HG03159 (cell line): ENCODE data around the gene KSR2.
A peak's percentile ranks its signal among the peaks of the same experiment; 100 is the strongest.
"Not testable (repeated sequence)": the region's sequence is repeated elsewhere in the genome, so short reads cannot be mapped to it uniquely, and the experiment has no call there.

ENCODE experiments used
- ATAC-seq: cut with Tn5 transposase; IDR thresholded peaks from one replicate; pipeline ENCODE4 v1.9.1; 2021; ENCODE audit warnings: mild to moderate bottlenecking, moderate library complexity; ENCODE audit not compliant: unreplicated experiment

Gene KSR2

DNA sequence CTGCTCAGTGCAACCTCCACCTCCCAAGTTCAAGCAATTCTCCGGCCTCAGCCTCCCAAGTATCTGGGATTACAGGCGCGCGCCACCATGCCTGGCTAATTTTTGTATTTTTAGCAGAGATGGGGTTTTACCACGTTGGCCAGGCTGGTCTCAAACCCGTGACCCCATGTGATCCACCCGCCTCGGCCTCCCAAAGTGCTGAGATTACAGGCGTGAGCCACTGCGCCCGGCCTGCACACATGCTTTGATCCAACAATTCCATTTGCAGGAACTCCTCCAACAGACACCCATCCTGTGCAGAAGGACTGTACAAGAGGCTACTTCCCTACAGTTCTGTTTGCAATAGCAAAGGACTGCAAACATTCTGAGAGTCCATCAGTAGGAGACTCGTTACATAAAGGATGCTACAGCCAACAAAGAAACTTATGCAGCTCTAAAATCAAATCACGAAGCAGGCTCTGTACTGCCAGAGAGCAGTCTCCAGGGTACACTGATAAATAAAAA, 108.0 kb downstream of the KSR2 start:
- ATAC-seq: not testable (repeated sequence)

DNA sequence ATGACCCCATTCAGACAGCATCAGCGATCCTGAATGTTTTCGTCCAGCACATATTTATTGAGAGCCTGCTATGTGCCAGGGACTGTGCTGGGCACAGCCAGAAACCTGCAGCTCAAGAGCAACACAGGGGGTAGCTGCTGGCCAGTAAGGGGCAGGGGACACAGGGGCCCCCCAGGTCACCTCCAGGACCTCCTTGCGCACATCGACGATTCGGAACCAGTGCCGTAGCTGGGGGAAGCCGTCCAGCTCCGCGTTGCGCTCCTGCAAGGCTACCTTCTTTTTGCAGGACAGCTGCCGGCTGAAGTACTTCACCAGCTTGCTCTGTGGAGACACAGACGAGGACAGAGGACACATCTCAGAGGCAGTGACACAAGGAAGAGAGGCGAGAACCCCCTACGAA, 108.7 kb downstream of the KSR2 start:
- ATAC-seq: no peak

DNA sequence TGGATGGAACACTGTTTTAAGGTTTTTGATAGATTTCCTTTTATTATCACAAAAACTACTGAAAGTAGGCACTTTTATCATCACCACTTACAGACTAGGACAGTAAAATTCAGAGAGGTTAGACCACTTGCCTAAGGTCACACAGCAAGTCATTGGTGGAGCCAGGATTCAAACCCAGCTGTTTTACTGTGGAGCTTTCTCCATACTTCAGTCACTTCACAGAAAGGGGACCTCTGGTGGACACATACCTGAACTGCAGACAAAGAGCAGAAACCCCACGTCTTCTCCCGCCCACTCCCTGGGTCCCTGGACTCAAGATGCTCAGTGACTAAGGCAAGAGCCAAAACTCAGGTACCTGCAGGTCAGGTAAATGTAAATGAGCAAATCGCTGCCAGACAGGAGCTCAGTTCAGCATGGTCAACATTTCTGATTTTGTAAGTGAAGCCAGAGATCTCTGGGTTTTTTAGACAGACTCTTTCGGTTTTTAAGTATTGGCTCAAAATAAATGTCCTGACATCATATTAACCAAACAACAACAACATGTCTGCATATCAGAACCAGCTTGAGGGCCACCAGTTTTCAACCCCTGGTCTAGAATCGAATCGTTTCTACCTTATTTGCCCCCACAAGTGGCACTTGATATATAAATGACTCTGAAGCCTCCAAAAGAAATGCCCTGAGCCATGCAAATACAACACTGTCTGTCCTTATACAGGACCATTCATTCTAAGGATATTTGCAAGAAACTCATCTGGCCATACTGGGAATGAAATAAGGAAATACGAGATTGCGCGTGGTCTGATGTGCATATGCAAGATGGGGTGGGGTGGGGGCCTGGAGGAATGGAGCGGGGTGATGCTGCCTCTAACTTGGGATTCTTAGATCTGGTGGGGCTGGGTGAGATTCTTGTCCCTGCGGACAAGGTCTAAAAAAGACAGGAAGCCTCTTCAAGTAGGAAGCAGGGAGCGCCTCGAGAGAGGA, 110.9 kb downstream of the KSR2 start:
- no peak for ATAC-seq

DNA sequence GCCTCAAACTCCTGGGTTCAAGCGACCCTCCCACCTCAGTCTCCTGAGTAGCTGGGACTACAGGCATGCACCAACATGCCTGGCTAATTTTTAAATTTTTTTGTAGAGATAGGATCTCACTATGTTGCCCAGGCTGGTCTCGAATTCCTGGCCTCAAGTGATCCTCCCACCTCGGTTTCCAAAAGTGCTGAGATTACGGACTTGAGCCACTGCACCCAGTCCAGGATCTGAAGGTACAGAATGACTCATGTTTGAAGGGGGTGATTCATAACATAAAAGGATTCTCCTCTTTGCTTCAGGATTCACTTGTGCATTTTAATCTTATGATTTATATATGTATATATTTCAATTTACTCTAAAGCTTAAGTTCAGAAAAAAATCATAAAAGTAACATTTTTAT, 111.7 kb downstream of the KSR2 start:
- ATAC-seq: not testable (repeated sequence)

DNA sequence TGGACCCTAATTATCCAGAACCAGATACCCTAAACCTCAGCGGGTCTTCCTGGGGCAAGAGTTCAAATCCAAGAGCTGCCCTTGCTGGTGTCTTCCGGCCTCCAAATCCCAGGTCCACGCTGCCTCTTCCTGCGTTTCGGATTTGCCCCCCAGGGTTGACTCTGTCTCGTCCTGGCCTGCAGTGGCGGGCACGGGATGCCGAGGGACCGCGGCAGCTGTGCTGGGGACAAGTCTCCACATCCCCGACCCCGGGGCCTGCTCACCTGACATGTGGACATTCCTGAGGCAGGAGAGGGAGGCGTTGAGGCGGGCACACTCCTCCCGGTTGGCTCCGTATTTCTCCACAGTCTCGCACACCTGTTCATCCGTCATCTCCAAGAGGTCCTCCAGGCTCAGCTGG, 113.6 kb downstream of the KSR2 start:
- no peak for ATAC-seq

DNA sequence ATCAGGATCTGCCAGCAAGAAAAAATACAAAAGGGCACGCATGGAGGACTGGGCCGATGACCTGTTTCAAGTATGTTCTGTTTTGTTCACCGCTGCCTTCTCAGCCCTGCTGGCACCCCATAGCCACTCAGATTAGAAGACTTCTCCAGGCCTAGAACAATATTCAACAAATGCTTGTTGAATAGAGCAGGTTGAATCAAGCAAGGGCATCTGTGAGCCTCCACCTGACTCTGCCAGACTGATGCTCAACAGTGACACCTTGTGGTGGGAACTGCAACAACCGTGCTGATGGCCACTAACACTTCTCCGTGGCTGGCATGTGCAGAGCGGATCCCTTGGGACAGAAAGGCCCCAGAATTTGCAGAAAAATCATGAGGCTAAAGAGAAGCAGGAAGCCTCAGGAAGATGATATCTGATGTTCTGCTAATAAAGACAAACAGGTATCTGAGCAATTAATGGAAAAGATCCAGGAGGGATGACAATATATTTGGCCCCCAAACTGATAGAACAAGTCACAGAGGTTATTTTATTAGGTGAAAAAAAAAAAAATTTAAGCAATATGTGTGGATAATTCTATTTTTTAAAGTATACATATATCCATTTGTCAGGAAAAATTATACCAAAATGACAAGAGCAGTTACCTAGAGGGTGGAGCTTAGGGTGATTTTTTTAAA, 114.3 kb downstream of the KSR2 start:
- no peak for ATAC-seq

DNA sequence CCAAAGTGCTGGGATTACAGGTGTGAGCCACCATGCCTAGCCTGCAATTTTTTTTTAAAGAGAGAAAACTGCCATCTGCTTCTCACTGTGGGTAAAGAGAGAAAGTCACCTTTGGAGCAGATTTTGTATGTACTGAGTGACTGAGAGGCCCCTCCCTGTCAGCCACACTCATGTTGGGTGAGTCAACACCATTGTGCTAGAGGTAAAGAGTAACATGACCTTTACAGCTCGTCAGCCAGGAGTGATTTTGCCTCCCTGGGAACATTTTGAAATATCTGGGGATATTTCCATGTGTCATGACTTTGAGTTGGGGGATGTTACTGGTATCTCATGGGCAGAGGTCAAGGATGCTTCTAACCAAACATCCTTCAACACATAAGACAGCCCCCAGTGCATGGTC, 115.2 kb downstream of the KSR2 start:
- no peak for ATAC-seq

DNA sequence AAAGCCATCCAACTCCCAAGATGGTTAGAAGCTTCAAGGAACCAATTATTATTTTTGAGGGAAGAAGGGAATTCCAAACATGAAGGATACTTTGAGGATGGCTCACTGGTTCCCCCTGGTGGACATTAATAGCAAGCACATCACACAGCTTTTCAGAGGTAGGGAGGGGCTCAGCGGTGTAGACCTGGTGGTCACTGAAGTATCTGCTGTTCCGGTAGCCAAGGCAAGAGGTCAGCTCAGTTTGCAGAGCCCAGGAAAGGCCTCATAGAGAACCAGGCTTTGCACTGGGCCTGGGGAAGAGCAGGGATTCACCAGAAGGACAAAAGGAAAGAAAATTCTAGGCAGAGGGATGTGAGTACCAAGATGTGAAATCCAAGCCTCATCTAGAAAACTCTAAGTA, 118.7 kb downstream of the KSR2 start:
- no peak for ATAC-seq

DNA sequence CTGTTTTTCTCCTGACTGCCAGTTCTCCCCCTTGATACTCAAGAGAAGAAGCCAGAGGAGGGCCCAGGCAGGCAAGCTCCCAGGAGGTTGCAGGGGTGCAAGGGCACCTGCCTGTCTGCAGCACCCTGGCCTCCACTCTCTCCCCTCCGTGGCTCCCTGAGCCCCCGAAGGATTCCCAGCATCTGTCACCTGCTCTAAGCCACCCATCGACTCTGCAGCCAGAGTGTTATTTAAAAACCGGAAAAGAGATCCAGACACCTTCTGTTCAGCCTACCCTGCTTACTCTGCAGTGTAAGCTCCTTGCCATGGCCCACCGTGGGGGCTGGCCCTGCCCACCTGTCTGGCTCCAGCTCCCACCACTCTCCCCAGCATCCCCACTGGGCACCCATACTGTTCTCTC, 121.4 kb downstream of the KSR2 start:
- ATAC-seq: no peak

DNA sequence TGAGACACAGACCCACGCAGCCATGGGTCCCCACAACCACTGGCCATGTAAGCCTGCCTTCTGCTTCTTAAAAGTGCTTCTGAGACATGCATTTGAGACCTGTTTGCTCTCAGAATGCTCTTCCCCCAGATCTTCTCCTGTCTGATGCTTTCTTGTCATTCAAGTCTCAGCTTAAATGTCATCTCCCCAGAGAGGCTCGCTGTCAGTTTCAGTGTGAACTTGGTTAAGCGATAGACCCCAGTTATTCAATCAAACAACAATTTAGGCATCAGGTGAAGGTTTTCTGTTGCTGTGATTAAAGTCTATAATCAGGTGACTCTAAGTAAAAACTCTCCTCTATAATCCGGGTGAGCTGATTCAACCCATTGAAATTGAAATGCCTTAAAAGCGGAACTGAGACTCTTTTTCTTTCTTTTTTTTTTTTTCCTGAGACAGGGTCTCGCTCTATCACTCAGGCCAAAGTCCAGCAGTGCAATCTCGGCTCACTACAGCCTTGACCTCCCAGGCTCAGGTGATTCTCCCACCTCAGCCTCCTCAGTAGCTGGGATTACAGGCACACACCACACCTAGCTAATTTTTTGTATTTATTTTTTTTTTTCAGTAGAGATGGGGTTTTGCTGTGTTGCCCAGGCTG, 123.4 kb downstream of the KSR2 start:
- ATAC-seq: no peak

DNA sequence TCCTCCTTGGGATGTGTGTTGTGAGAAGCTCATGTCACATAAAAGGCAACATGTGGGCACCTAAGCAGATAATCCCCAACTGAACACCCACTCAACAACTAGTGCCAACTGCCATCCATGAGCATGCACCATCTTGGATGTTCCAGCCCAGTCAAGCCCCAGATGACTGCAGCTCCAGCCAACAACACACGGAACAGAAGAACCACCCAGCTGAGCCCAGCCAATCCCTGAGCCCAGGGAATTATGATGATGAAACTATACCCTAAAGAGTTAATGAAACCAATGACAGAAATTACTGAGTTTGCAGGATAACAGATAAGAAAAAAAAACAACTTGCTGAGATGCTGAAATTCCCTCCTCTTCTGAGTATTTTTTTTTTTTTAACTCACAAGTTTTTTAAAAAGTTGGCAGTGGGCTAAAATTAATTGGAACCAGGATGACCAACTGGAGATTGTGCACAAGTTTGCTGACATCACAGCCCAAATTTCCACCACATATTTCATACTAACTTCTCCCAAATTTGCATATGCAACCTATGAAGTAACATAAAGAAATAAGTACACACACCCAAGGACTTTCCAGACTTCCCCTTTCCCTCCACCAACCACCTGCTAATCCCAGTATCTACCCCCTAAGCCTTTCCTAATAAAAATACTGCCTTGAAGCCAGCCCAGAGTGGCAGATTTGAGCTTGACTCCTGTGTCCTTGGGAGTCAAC, 124.5 kb downstream of the KSR2 start:
- ATAC-seq: no peak

DNA sequence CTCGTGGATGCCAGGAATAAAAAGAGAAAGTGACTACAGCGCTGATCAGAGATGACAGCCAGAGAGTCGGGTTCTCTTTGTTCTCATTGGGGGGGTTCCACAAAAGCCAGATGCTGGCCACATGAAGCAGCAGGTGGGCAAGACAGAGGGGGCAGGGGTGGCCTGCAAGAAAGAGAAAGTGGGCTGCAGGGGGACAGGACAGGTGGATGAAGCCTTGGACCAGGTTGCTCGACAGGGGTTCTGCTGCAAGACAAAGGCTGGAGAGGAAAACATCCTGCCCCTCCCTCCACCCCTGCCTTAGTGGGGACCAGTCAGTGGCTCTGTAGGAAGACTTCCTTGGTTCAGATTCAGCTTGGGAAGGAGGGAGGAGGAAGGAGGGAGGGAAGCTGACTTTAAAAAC, 126.2 kb downstream of the KSR2 start:
- no peak for ATAC-seq

DNA sequence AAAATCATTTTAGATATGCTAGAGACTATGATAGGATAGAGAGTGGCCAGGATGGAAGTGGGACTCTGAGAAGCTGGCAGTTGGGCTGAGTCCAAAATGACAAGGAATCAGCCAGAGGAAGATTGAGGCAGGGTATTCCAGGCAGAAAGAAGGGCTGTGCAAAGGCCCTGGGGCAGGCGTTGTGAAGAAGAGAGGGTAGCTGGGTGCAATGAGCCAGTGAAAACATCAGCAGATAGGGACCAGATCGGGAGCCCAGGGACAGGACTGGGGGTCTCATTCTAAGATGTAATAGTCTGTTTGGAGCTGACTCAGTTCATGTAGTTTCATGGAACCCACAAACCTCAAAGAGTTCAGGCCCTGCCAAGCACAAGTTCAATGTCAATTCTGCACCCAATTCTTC, 126.6 kb downstream of the KSR2 start:
- no peak for ATAC-seq

DNA sequence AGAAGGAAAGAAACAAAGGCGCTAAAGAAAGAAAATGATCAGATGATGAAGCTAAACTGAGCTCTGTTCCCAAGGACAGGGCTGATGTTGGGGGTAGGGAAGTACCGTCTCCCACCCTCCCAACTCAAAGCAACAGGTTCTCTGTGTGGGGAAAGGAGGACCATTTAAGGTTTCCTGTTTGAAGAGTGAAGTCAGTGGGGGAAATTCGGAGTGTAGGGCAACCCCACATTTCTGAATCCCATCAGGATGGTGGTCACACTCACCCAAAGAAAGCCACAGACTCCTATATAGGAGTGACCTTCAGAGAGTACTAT, 131.1 kb downstream of the KSR2 start:
- no peak for ATAC-seq

DNA sequence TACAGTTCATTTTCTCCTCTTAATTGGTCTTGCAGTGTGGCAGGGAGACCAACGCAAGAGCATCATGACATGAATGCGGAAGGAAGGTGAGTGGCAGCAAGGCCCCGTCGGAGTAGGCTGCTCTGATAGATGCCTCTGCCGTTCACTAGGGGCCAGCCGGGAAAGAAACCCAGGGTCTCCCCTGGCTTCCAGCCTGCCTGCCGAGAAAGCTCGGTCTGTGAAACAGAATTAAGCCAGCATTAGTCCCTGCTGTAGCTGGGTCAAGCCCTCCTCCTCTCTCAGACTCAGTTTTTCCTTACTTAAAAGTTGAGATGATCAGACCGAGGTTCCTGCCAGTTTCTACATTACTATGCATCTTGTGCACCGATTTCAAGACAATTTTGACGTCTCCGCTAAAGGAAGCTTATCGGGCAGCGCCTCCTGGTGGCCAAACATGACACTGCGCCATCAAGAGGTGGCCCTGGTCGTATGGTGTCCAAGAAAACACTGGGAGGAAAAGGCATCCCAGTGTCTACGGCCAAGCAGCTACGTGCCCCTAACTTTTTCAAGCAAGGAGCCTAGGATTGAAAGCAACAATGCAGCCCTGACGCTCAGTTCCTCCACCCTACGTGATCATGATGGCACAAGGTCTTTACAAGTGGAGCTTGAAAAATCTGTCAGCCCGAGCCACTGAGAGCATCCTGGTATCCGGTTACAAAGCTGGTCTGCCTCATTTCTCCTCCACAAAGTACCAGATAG, 131.6 kb downstream of the KSR2 start:
- peak; percentile 82 for ATAC-seq

DNA sequence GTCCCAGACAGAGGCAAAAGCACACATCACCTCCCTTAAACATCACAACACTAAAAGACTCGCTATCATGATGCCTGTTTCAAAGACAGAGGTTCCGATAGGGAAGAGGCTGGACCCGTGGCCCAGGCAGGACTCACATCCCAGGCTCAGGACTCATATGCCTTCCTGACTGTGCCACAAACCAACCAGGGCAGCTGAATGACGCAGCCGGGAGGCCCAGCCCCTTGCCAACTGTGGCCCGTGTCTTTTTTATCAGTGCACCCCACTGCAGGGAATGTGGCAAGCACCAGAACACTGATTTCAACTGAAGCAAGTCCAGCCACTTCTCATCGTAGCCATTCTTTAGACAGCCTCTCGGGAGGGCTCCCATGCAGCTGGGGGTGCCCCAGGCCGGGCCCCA, 132.3 kb downstream of the KSR2 start:
- no peak for ATAC-seq

DNA sequence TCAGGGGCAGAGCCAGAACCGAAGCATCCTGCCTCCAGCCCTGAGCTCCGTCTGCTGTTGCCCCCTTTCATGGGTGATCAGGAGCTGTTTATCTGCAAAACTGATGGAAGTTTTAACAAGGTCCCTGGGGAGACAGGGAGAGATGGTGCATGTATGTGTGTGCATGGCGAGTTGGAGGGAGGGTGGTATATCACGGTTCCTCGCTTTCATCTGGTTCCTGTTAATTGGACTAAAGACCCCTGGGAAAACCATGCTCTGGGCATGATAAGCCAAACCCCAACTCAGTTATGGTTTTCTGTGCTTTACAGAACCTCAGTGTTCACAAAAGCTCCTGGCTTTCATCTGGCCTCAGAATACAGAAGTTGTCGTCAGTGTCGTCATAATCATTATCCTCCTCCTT, 133.6 kb downstream of the KSR2 start:
- no peak for ATAC-seq

DNA sequence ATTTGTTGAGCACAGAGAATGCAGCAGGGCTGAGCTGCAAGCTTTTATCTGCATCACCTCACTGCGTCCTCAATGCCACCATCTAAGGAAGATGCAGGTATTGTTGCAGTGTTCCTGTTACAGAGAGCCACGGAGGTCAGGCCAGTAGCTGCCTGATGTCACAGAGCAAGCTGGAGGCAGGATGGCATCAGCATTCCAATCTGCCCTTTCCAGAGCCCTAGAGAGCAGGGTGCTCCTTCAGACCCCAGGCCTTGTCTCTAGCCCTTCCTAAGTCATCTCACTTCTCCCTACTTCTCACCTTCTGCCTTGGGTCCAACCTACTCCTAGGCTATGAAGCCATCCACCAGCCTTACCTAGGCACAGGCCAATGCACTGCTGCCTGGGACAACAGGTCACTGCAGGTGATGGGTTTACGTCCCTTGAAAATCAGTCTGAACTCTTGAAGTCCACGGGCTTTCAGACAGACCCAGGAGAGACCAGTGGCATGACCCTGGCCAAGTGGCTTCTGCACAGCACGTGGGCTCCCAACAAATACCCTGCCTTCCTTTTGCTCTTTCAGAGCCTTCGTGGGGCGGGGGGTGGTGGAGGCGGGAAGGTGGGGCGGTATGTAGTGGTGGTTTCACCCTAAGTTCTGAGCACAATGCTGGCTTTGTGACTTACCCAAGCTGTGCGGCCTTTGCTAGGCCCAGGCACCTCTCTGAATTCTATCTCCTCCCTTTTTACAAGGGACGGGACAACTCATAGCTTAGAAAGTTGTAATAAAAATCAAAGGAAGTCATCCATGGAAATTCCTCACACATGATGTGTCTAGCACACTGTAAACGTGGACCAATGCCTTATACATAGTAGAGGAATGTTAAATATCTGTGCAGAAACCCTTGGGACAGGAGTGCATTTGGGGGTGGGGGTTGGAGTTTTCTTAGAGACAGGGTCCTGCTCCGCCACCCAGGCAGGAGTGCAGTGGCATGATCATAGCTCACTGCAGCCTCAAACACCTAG, 136.0 kb downstream of the KSR2 start:
- ATAC-seq: no peak

DNA sequence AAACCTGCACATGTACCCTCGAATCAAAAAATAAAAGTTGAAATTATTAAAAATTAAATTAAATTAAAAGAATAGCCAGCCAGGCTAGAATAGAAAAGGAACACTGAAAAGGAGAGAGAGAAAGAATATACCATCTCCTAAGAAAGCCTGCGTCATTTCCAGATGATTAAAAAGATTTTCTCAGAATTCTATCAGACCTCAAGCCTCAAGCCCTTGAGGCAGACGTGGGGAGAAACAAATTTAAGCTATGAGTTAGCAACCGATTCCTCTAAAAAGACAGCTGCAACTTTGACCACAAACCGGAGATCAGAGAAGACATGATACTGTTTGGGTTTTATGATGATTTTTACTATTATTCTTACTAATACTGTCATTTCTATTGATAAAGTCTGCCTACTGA, 138.3 kb downstream of the KSR2 start:
- ATAC-seq: no peak
